DOHH2 (cell line): ENCODE measurements around the gene KDM1B.

Experiments
- H3F3A ChIP-seq: fragments of 200-600 bp; sonication (generic), shearing (Covaris generic); 2 replicates; pipeline ENCODE4 v1.6.0; 2016; ENCODE audit warnings: antibody characterized with exemption, mild to moderate bottlenecking; ENCODE audit not compliant: control insufficient read depth, insufficient read depth
- H3K27ac ChIP-seq: fragments of 200-600 bp; sonication (generic); 2 replicates; pipeline ENCODE4 v1.5.1; 2014; ENCODE audit warnings: low read depth, mild to moderate bottlenecking, low read length, moderate library complexity
- H3K27me3 ChIP-seq: fragments of 200-600 bp; sonication (generic); 2 replicates; pipeline ENCODE4 v1.6.1; 2014; ENCODE audit warnings: mild to moderate bottlenecking, low read length, mixed read lengths; ENCODE audit not compliant: control insufficient read depth
- H3K36me3 ChIP-seq: fragments of 200-600 bp; sonication (generic); 2 replicates; pipeline ENCODE4 v1.6.1; 2014; ENCODE audit warnings: mild to moderate bottlenecking, low read length, moderate library complexity, mixed read lengths; ENCODE audit not compliant: control insufficient read depth
- H3K4me1 ChIP-seq: fragments of 200-600 bp; sonication (generic); 2 replicates; pipeline ENCODE4 v1.6.1; 2014; ENCODE audit warnings: mild to moderate bottlenecking, low read length, mixed read lengths; ENCODE audit not compliant: control insufficient read depth
- H3K4me2 ChIP-seq: fragments of 200-600 bp; sonication (generic); 2 replicates; pipeline ENCODE4 v1.6.0; 2014; ENCODE audit warnings: mild to moderate bottlenecking, low read length, moderate library complexity
- H3K4me3 ChIP-seq: fragments of 200-600 bp; sonication (generic); 2 replicates; pipeline ENCODE4 v1.5.1; 2014; ENCODE audit warnings: mild to moderate bottlenecking, low read length, mixed read lengths
- H3K79me2 ChIP-seq: fragments of 200-600 bp; sonication (generic); 2 replicates; pipeline ENCODE4 v1.6.1; 2014; ENCODE audit warnings: mild to moderate bottlenecking, low read length, mixed read lengths; ENCODE audit not compliant: control insufficient read depth
- H3K9me2 ChIP-seq: fragments of 200-600 bp; sonication (generic); replicated peaks from 2 replicates; pipeline ENCODE4 v1.6.1; 2014; ENCODE audit warnings: mild to moderate bottlenecking, low read length, mixed read lengths; ENCODE audit not compliant: control insufficient read depth
- H3K9me3 ChIP-seq: fragments of 200-600 bp; sonication (generic); 2 replicates; pipeline ENCODE4 v1.6.1; 2014; ENCODE audit warnings: antibody characterized with exemption, low read length, mixed read lengths; ENCODE audit not compliant: control insufficient read depth, insufficient read depth
- H4K20me1 ChIP-seq: fragments of 200-600 bp; sonication (generic); 2 replicates; pipeline ENCODE4 v1.6.0; 2014; ENCODE audit warnings: low read depth, mild to moderate bottlenecking, antibody characterized with exemption, low read length, moderate library complexity; ENCODE audit not compliant: control insufficient read depth, insufficient read depth
- CTCF ChIP-seq: fragments of 200-600 bp; sonication (generic); IDR thresholded peaks from one replicate; pipeline ENCODE4 v1.5.1; 2014; ENCODE audit warnings: antibody characterized with exemption, mild to moderate bottlenecking, low read depth, low read length; ENCODE audit not compliant: poor library complexity, severe bottlenecking
- EZH2phosphoT487 ChIP-seq: fragments of 200-600 bp; sonication (generic); IDR thresholded peaks from 2 replicates; pipeline ENCODE4 v1.6.1; 2017; ENCODE audit warnings: borderline replicate concordance, mild to moderate bottlenecking, antibody characterized with exemption, low read length, moderate library complexity, mixed read lengths

Gene KDM1B

DNA sequence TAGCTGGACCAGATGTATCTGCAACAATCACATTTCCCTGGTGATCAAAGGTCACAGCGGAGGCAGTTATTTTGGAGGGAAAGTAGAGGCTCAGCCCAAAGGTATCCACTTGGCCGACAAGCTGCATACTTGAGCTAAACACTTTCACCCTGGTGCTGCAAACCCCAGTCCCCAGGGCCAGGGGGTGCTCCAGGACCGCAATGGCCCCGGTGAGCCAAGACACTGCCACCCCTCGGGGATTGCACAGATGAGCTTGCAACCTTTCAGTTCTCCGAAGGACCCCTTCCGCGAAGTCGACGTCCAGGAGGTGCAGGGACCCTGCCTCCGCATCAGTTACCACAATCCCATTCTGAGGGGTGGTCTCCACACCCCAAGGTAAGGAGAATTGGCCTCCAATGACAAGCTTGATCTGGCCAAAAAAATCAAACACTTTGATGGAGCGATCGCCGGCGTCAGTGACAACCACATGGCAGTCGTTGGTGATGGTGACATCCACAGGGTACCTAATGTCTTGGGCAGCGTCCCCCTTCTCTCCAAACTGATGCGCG is 33.6 kb upstream of the KDM1B start:
- Histone ChIP-seq H4K20me1 (no peaks in the 10 kb centered on the region), H3K4me1 (no peaks in the 10 kb centered on the region), H3F3A (no peaks in the 10 kb centered on the region), H3K79me2 (no peaks in the 10 kb centered on the region), H3K4me3 (no peak overlapping the region), H3K9me3 (no peaks in the 10 kb centered on the region), H3K27me3 (0 out of 2 replicates have a peak, but pooled peaks cover 2% of the 10 kb centered on the region), H3K4me2 (no peak overlapping the region), H3K27ac (no peak overlapping the region), H3K36me3 (no peaks in the 10 kb centered on the region), H3K9me2 (no peaks in the 10 kb centered on the region)
- peak; percentile 20 for TF ChIP-seq CTCF
- TF ChIP-seq EZH2phosphoT487: no peak

GRCh38 chr6:18122128-18123093 is 32.8 kb upstream of the KDM1B start, which contains the start of gene NHLRC1:
Gene NHLRC1 (minus strand): TSS chr6:18122677. CDS start chr6:18122606, 71 bp downstream.
- Histone ChIP-seq H3K4me1 (no peaks in the 10 kb centered on the region), H4K20me1 (no peaks in the 10 kb centered on the region), H3K27ac (no peak within 1 kb of the TSS), H3K36me3 (no peaks in the 10 kb centered on the region), H3F3A (no peaks in the 10 kb centered on the region), H3K4me3 (no peak within 1 kb of the TSS), H3K79me2 (no peaks in the 10 kb centered on the region), H3K27me3 (0 out of 2 replicates have a peak, but pooled peaks cover 2% of the 10 kb centered on the region), H3K9me3 (no peaks in the 10 kb centered on the region), H3K9me2 (no peaks in the 10 kb centered on the region), H3K4me2 (no peak within 1 kb of the TSS)
- TF ChIP-seq CTCF (no peak), EZH2phosphoT487 (no peak)

DNA sequence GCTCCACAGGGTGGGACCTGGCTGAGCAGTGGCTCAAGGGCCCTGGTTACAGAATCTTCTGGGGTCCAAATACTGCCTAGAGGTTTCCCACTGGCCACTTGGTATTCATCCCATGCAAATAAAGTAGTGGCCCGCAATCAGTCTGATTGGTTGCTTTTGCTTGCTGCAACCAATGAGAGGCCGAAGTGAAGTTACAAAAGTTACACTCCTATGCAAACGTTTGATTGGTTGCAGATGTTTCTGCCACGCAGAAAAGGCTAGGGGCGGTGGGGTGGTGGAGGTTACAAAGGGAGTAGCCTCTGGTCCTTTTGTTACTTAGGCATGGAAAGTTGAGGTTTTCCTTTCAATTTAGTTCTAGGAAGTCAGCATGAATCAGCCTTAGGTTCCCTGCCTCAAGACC is 29.1 kb upstream of the KDM1B start:
- no peaks in the 10 kb centered on the region for H4K20me1 ChIP-seq
- H3K4me3 ChIP-seq: no peak overlapping the region
- no peak overlapping the region for H3K27ac ChIP-seq
- 0 out of 2 replicates have a peak, but pooled peaks cover 2% of the 10 kb centered on the region for H3K27me3 ChIP-seq
- no peaks in the 10 kb centered on the region for H3K4me1 ChIP-seq
- H3K4me2 ChIP-seq: no peak overlapping the region
- H3K36me3 ChIP-seq: no peaks in the 10 kb centered on the region
- H3F3A ChIP-seq: no peaks in the 10 kb centered on the region
- no peaks in the 10 kb centered on the region for H3K9me3 ChIP-seq
- H3K79me2 ChIP-seq: no peaks in the 10 kb centered on the region
- TF ChIP-seq EZH2phosphoT487 (no peak), CTCF (no peak)
- H3K9me2 ChIP-seq: no peaks in the 10 kb centered on the region
